C4-2B (cell line): ENCODE measurements around the gene ILDR2.

Experiments
- ZFX ChIP-seq: fragments of 450-650 bp; IDR thresholded peaks from 2 replicates; pipeline ENCODE4 v1.6.1; 2017
- TF ChIP-seq, protein P1 (sequence below): fragments of 450-650 bp; conservative IDR thresholded peaks from 2 replicates; pipeline ENCODE4 v1.5.1; 2017; ENCODE audit warnings: mild to moderate bottlenecking

GRCh38 chr1:166908942-166909341, 66.4 kb downstream of the ILDR2 start:
- TF ChIP-seq, protein P1, sequence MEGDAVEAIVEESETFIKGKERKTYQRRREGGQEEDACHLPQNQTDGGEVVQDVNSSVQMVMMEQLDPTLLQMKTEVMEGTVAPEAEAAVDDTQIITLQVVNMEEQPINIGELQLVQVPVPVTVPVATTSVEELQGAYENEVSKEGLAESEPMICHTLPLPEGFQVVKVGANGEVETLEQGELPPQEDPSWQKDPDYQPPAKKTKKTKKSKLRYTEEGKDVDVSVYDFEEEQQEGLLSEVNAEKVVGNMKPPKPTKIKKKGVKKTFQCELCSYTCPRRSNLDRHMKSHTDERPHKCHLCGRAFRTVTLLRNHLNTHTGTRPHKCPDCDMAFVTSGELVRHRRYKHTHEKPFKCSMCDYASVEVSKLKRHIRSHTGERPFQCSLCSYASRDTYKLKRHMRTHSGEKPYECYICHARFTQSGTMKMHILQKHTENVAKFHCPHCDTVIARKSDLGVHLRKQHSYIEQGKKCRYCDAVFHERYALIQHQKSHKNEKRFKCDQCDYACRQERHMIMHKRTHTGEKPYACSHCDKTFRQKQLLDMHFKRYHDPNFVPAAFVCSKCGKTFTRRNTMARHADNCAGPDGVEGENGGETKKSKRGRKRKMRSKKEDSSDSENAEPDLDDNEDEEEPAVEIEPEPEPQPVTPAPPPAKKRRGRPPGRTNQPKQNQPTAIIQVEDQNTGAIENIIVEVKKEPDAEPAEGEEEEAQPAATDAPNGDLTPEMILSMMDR, result no peak
- no peak for TF ChIP-seq ZFX
